RWPE2 (cell line): ENCODE results near the gene REC8.

ENCODE experiments used
- ATAC-seq: fragments of 200-7000 bp; cut with Tn5 transposase; 3 replicates; pipeline ENCODE4 v1.9.1; 2021; ENCODE audit warnings: low read depth
- DNase-seq: peaks from one replicate; pipeline ENCODE4 v3.0.0-alpha.2; 2020; ENCODE audit warnings: low spot score
- H3K27ac ChIP-seq: fragments of 450-650 bp; 2 replicates; pipeline ENCODE4 v1.5.1; 2017; ENCODE audit warnings: mild to moderate bottlenecking; ENCODE audit not compliant: poor library complexity, severe bottlenecking
- H3K27me3 ChIP-seq: fragments of 250-450 bp; sonication (Bioruptor Pico); 2 replicates; pipeline ENCODE4 v1.5.1; 2021; ENCODE audit warnings: mild to moderate bottlenecking, moderate library complexity; ENCODE audit not compliant: insufficient read depth, poor library complexity, severe bottlenecking
- H3K36me3 ChIP-seq: fragments of 250-450 bp; sonication (Bioruptor Pico); 2 replicates; pipeline ENCODE4 v1.5.1; 2020; ENCODE audit warnings: low read depth, mild to moderate bottlenecking, moderate library complexity
- H3K4me1 ChIP-seq: fragments of 250-450 bp; sonication (Bioruptor Pico); 2 replicates; pipeline ENCODE4 v1.5.1; 2021; ENCODE audit warnings: mild to moderate bottlenecking, moderate library complexity; ENCODE audit not compliant: insufficient read depth, poor library complexity, severe bottlenecking
- H3K4me3 ChIP-seq: fragments of 250-450 bp; sonication (Bioruptor Pico); 2 replicates; pipeline ENCODE4 v1.5.1; 2021; ENCODE audit warnings: mild to moderate bottlenecking, moderate library complexity; ENCODE audit not compliant: severe bottlenecking
- H3K9me3 ChIP-seq: fragments of 250-450 bp; sonication (Bioruptor Pico); 2 replicates; pipeline ENCODE4 v1.5.1; 2021; ENCODE audit warnings: mild to moderate bottlenecking, moderate library complexity; ENCODE audit not compliant: severe bottlenecking
- TF ChIP-seq, protein P1 (sequence below): fragments of 450-650 bp; IDR thresholded peaks from one replicate; pipeline ENCODE4 v1.5.1; 2017; ENCODE audit warnings: mild to moderate bottlenecking, moderate library complexity; ENCODE audit not compliant: poor library complexity, severe bottlenecking

REC8 gene

GRCh38 chr14:24189059-24189375, 17.1 kb downstream of the REC8 start:
- Histone ChIP-seq H3K27me3 (no peaks in the 10 kb centered on the region), H3K27ac (peak overlapping the region; percentile 62), H3K4me1 (peaks cover 4% of the 10 kb centered on the region), H3K4me3 (peak overlapping the region; percentile 77), H3K9me3 (no peaks in the 10 kb centered on the region), H3K36me3 (peaks cover 69% of the 10 kb centered on the region)
- DNase-seq (no peak), ATAC-seq (no peak)
- TF ChIP-seq, protein P1, sequence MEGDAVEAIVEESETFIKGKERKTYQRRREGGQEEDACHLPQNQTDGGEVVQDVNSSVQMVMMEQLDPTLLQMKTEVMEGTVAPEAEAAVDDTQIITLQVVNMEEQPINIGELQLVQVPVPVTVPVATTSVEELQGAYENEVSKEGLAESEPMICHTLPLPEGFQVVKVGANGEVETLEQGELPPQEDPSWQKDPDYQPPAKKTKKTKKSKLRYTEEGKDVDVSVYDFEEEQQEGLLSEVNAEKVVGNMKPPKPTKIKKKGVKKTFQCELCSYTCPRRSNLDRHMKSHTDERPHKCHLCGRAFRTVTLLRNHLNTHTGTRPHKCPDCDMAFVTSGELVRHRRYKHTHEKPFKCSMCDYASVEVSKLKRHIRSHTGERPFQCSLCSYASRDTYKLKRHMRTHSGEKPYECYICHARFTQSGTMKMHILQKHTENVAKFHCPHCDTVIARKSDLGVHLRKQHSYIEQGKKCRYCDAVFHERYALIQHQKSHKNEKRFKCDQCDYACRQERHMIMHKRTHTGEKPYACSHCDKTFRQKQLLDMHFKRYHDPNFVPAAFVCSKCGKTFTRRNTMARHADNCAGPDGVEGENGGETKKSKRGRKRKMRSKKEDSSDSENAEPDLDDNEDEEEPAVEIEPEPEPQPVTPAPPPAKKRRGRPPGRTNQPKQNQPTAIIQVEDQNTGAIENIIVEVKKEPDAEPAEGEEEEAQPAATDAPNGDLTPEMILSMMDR: no peak

- DNase-seq (no peak), ATAC-seq (no peak)
- H3K9me3 ChIP-seq: no peaks in the 10 kb centered on the region
- TF ChIP-seq, protein P1: no peak
- no peak overlapping the region for H3K4me3 ChIP-seq
- peaks cover 69% of the 10 kb centered on the region for H3K36me3 ChIP-seq
- H3K27ac ChIP-seq: peak overlapping the region; percentile 62
- no peaks in the 10 kb centered on the region for H3K27me3 ChIP-seq
- H3K4me1 ChIP-seq: peaks cover 7% of the 10 kb centered on the region
Observed at GRCh38 chr14:24189460-24189859, 17.6 kb downstream of the REC8 start.

GRCh38 chr14:24190416-24190815, 18.5 kb downstream of the REC8 start:
- Histone ChIP-seq H3K36me3 (peaks cover 61% of the 10 kb centered on the region), H3K4me1 (peaks cover 9% of the 10 kb centered on the region)
- DNase-seq: peak; percentile 45

GRCh38 chr14:24192933-24193332, 21.1 kb downstream of the REC8 start:
- ATAC-seq (no peak), DNase-seq (no peak)
- H3K4me1 ChIP-seq: peaks cover 13% of the 10 kb centered on the region
- peaks cover 36% of the 10 kb centered on the region for H3K36me3 ChIP-seq
- H3K4me3 ChIP-seq: no peak overlapping the region
- H3K27ac ChIP-seq: no peak overlapping the region
- H3K27me3 ChIP-seq: no peaks in the 10 kb centered on the region
- H3K9me3 ChIP-seq: no peaks in the 10 kb centered on the region
- TF ChIP-seq, protein P1: no peak

More at GRCh38 chr14:24190416-24190815, 18.5 kb downstream of the REC8 start:
- Histone ChIP-seq H3K27ac (no peak overlapping the region), H3K4me3 (no peak overlapping the region), H3K27me3 (no peaks in the 10 kb centered on the region), H3K9me3 (no peaks in the 10 kb centered on the region)
- no peak for ATAC-seq
- TF ChIP-seq, protein P1: no peak

- ATAC-seq (no peak), DNase-seq (no peak)
- no peaks in the 10 kb centered on the region for H3K27me3 ChIP-seq
- peak overlapping the region; percentile 76 for H3K27ac ChIP-seq
- H3K36me3 ChIP-seq: peaks cover 32% of the 10 kb centered on the region
- H3K4me1 ChIP-seq: peaks cover 9% of the 10 kb centered on the region
- H3K4me3 ChIP-seq: peak overlapping the region; percentile 92
- no peaks in the 10 kb centered on the region for H3K9me3 ChIP-seq
- TF ChIP-seq, protein P1: no peak
Observed at GRCh38 chr14:24194186-24194872, 22.4 kb downstream of the REC8 start.
